Mammary epithelial cell (primary cell): ENCODE results near the gene WFDC12.

Experiments used
- EZH2 ChIP-seq: IDR thresholded peaks from 2 replicates; pipeline ENCODE4 v1.6.1; 2012; ENCODE audit warnings: low read length, inconsistent platforms, borderline replicate concordance
- TF ChIP-seq, protein P1 (sequence below), 2 donors: IDR thresholded peaks in 1 of 2; conservative IDR thresholded peaks in 1 of 2; 2 replicates each; pipeline ENCODE4 v1.5.1; 2011 to 2012; ENCODE audit warnings: inconsistent platforms in 2 of 2, low read length in 2 of 2, mild to moderate bottlenecking in 2 of 2, control low read depth in 1 of 2, low read depth in 1 of 2; ENCODE audit not compliant: insufficient read depth in 1 of 2; ENCODE audit errors: extremely low read depth in 1 of 2

DNA sequence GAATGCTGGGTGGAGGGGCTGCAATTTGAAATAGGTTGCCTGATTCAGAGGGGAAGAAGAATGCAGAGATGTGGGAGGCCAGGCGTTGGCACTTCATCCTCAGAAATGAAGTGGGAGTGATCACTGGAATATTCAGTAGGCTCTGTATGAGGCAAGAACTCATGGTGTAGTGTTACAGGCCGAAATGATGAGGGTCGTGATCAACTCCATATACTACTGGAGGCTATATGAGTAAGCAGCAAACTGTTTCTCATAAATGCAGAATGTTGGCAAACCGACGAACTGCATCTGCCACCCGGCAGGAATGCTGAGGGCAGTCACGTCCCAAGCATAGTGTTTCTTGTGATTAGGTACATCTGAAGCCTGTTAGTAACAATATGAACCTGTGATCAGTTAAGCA lies 36.0 kb downstream of the WFDC12 start:
- TF ChIP-seq, protein P1, sequence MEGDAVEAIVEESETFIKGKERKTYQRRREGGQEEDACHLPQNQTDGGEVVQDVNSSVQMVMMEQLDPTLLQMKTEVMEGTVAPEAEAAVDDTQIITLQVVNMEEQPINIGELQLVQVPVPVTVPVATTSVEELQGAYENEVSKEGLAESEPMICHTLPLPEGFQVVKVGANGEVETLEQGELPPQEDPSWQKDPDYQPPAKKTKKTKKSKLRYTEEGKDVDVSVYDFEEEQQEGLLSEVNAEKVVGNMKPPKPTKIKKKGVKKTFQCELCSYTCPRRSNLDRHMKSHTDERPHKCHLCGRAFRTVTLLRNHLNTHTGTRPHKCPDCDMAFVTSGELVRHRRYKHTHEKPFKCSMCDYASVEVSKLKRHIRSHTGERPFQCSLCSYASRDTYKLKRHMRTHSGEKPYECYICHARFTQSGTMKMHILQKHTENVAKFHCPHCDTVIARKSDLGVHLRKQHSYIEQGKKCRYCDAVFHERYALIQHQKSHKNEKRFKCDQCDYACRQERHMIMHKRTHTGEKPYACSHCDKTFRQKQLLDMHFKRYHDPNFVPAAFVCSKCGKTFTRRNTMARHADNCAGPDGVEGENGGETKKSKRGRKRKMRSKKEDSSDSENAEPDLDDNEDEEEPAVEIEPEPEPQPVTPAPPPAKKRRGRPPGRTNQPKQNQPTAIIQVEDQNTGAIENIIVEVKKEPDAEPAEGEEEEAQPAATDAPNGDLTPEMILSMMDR (conservative IDR thresholded peaks at IDR 0.05 in 1 of 2, IDR thresholded peaks at IDR 0.05 in 1 of 2; ENCODE audit: extremely low read depth in 1 of 2, insufficient read depth in 1 of 2, low read depth in 1 of 2, low read length in 2 of 2) = no peak
- TF ChIP-seq EZH2 = no peak
